Measurements from ENCODE around the gene KMT5B.

Gene KMT5B

GRCh38 chr11:68142441-68143309 is 70.4 kb downstream of the KMT5B start:
- DNase-seq: no peak

- DNase-seq: no peak
Measured at GRCh38 chr11:68142028-68142412, 71.1 kb downstream of the KMT5B start.

- no peak for DNase-seq
Measured at GRCh38 chr11:68141246-68142027, 71.7 kb downstream of the KMT5B start.

GRCh38 chr11:68140496-68141245 is 72.4 kb downstream of the KMT5B start:
- DNase-seq: peak in 2 of 3 experiments; percentile 53 to 87

- no peak for DNase-seq
Measured at GRCh38 chr11:68138237-68138636, 74.9 kb downstream of the KMT5B start.

GRCh38 chr11:68137833-68138232 is 75.3 kb downstream of the KMT5B start:
- DNase-seq: peak in 2 of 3 experiments; percentile 15 to 59

GRCh38 chr11:68136866-68137265 is 76.2 kb downstream of the KMT5B start:
- no peak for DNase-seq

GRCh38 chr11:68135161-68135560 is 77.9 kb downstream of the KMT5B start:
- DNase-seq: no peak

GRCh38 chr11:68133761-68134160 is 79.3 kb downstream of the KMT5B start:
- DNase-seq: no peak

- no peak for DNase-seq
Measured at GRCh38 chr11:68130121-68130520, 83.0 kb downstream of the KMT5B start.

- DNase-seq: no peak
Measured at GRCh38 chr11:68128682-68129327, 84.3 kb downstream of the KMT5B start.

- no peak for DNase-seq
Measured at GRCh38 chr11:68127714-68128681, 85.1 kb downstream of the KMT5B start.

GRCh38 chr11:68125164-68125563 is 87.9 kb downstream of the KMT5B start:
- DNase-seq: no peak

GRCh38 chr11:68122936-68123539 is 90.1 kb downstream of the KMT5B start:
- no peak for DNase-seq

- peak; percentile 89 to 98 (median 97) for DNase-seq
Measured at GRCh38 chr11:68121067-68121899, 91.8 kb downstream of the KMT5B start, which contains the start of gene CHKA. TSS of gene CHKA (minus strand) at chr11:68121388. CDS start at chr11:68121177, 211 bp downstream.

- DNase-seq: peak; percentile 22 to 75 (median 57)
Measured at GRCh38 chr11:68120273-68121066, 92.6 kb downstream of the KMT5B start.

GRCh38 chr11:68118706-68119448 is 94.2 kb downstream of the KMT5B start:
- DNase-seq: no peak

- DNase-seq: no peak
Measured at GRCh38 chr11:68117853-68118470, 95.1 kb downstream of the KMT5B start.
